GM06990 (cell line): ENCODE measurements around the gene TRIB2.

Source experiments
- DNase-seq: peaks from one replicate; pipeline ENCODE4 v3.0.0-alpha.2; 2011; ENCODE audit not compliant: insufficient read length; ENCODE audit errors: extremely low read depth
- H3K27me3 ChIP-seq: replicated peaks from 2 replicates; pipeline ENCODE4 v1.6.0; 2011; ENCODE audit warnings: low read length; ENCODE audit not compliant: control insufficient read depth, insufficient read depth
- H3K36me3 ChIP-seq: 2 replicates; pipeline ENCODE4 v1.5.1; 2011; ENCODE audit warnings: low read length; ENCODE audit not compliant: control insufficient read depth, insufficient read depth
- H3K4me3 ChIP-seq: replicated peaks from 2 replicates; pipeline ENCODE4 v1.5.1; 2011; ENCODE audit warnings: low read depth, mild to moderate bottlenecking, control low read depth, low read length
- TF ChIP-seq, protein P1 (sequence below): IDR thresholded peaks from 2 replicates; pipeline ENCODE4 v1.5.1; 2011; ENCODE audit warnings: low read length, control low read depth, mild to moderate bottlenecking, inconsistent platforms; ENCODE audit not compliant: insufficient read depth, poor library complexity, severe bottlenecking

TRIB2 gene

DNA sequence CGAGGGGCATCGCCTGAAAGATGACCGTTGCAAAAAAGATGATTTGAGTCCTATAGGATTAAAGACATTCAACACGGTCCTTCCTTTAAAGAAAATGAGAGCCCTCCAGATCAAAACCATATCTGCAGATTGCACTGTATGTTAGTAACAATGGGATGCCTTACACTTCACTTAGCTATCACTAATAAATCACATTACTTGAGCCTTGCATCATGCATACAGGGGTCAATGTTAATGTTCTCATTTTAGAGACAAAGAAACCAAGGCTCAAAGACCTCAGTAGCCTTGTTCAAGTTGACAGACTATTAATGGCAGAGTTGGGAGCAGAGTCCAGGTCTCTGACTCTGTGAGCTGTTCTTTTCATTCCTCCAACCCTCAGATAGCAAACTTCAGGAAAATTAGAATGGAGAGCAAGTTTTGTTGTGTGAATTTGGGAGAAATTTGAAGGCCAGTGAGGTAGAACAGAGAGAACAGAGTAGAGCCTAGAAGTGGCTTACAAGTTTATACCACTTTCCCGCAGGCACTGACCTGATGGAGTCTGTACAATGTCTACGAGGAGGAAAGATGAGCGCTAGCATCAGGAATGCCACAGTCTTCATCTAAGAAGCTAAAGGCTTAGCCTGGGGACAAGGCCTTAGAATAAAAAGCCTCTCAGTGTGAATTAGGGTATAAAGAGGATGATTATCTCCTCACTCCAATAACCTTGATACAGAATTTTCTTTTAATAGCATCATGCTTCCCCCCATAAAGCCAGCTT is 48.3 kb downstream of the TRIB2 start:
- TF ChIP-seq, protein P1, sequence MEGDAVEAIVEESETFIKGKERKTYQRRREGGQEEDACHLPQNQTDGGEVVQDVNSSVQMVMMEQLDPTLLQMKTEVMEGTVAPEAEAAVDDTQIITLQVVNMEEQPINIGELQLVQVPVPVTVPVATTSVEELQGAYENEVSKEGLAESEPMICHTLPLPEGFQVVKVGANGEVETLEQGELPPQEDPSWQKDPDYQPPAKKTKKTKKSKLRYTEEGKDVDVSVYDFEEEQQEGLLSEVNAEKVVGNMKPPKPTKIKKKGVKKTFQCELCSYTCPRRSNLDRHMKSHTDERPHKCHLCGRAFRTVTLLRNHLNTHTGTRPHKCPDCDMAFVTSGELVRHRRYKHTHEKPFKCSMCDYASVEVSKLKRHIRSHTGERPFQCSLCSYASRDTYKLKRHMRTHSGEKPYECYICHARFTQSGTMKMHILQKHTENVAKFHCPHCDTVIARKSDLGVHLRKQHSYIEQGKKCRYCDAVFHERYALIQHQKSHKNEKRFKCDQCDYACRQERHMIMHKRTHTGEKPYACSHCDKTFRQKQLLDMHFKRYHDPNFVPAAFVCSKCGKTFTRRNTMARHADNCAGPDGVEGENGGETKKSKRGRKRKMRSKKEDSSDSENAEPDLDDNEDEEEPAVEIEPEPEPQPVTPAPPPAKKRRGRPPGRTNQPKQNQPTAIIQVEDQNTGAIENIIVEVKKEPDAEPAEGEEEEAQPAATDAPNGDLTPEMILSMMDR = no peak
- DNase-seq = no peak
- Histone ChIP-seq H3K36me3 (no peaks in the 10 kb centered on the region), H3K4me3 (no peak overlapping the region), H3K27me3 (peaks cover 1% of the 10 kb centered on the region)

DNA sequence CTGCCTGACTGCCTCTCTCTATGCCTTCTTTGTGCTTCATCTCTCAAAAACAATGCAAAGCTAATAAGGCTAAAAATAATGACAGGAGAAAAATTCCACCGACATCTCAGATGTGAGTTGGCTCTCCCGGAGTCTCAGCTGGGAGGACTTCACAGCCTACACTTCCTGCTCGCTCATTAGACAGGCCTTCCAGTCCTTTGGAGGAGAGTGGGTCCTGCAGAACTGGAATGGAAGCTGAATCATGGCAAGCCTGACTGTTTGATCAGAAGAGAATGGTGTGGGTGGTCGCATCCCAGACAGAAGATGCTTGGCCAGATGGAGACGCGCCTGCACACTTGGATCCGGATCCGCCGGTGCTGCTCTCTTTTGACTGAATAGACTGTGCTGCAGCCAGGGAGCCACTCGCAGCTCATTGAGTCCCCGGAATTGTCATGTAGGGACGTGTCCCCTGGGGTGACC is 49.7 kb downstream of the TRIB2 start:
- Histone ChIP-seq H3K4me3 (no peak overlapping the region), H3K27me3 (peaks cover 1% of the 10 kb centered on the region), H3K36me3 (no peaks in the 10 kb centered on the region)
- DNase-seq = no peak
- TF ChIP-seq, protein P1 = no peak

DNA sequence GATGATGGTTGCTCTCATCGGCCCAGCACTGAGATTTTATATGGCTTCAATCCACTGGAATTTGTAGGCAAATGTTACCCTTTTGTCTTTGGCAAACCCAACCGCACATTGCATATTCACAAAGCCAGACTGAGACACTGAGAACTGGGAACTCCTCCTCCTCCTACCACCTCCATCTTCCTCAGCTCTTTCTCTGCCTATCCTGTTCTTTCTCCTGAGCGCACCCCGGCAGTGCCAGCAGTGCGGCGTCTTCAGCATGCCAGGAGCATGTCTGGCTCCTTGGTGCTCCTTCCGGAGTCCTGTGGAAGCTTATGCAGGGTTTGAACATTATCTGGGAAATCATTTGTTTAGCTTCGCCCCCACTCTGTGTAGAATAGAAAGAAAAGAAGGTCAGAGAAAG is 50.8 kb downstream of the TRIB2 start:
- no peaks in the 10 kb centered on the region for H3K36me3 ChIP-seq
- DNase-seq = no peak
- TF ChIP-seq, protein P1 = no peak

DNA sequence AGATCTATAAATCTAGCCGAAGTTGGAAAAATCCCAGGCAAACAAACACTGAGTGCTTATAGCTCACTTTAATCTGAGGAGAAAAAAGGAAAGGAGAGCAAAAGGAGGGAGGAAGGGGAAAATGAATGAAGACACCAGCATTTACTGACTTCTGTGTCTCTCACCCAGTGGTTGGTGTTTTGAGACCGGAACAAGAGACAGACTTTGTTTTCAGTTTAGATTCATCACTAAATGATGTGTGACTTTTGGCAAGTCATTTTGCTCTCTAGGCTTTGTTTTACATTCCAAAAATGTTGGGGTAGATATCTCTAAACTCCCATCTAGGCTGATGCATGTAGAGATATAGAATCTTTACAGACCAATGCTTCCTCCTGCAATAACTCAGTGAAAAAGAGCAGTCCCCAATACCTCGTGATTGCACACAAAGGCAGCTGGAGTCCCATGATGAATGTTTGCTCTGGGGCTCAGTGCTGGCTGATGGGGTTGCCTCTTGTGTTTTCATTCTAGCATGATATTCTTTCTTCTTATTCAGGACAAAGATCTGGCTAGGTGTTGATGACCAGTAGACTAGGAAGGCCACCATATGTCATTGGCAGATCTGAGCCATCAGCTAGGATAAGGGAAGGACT is 51.4 kb downstream of the TRIB2 start:
- no peak for DNase-seq
- H3K27me3 ChIP-seq = peaks cover 1% of the 10 kb centered on the region
- no peak overlapping the region for H3K4me3 ChIP-seq
- TF ChIP-seq, protein P1 = no peak
- H3K36me3 ChIP-seq = no peaks in the 10 kb centered on the region

More for the DNA sequence above, 50.8 kb downstream of the TRIB2 start:
- Histone ChIP-seq H3K4me3 (no peak overlapping the region), H3K27me3 (peaks cover 1% of the 10 kb centered on the region)

DNA sequence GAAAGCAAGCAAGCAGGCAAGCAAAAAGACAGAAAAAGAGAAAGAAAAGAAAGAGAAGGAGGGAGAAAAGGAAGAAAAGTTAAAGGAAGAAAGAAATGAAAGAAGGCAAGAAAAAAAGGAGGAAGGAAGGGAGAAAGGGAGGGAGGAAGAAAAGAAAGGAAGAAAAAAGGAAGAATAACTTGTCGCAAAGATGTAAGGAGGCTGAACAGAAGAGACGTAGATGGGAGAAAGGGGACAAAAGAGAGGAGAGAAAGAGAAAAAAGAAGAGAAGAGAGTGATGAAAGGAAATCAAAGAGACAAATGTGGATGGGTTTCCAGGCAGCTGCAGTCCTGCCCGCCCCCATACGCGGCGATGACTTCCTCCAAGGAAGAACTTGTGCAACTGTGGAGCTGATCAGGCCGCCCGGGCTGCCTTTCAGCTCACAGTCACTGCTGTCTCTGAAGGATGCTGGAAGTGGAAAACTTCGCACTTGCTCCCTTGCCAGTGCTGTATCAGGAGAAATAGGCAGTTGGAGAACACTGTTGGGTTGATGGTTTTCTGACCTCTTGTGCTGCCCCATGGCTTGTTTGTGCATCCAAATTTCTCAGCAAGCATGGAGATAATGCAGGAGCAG is 52.9 kb downstream of the TRIB2 start:
- no peak overlapping the region for H3K4me3 ChIP-seq
- peaks cover 1% of the 10 kb centered on the region for H3K27me3 ChIP-seq
- no peaks in the 10 kb centered on the region for H3K36me3 ChIP-seq
- TF ChIP-seq, protein P1 = no peak
- no peak for DNase-seq
